SK-N-SH (cell line): ENCODE measurements around the gene MCF2L2. TPM values are rescaled to one million over a fixed set of nuclear protein-coding genes. Genes with fewer than 3 reads are reported as not detected.

Experiments used
- CTCF ChIA-PET: fragments of 300-600, 350-600 bp; formaldehyde crosslinking; extraction: SDS; loops from one replicate; lab custom pipeline; 2021; lab: Yijun Ruan, JAX
- POLR2A ChIA-PET: fragments of 350-600 bp; sonication (Branson Sonifier 250); formaldehyde crosslinking; extraction: SDS; loops from one replicate; lab custom pipeline; 2020; ENCODE audit warnings: antibody characterized with exemption, inconsistent platforms; lab: Yijun Ruan, JAX
- DNase-seq: peaks from one replicate; pipeline ENCODE4 v3.0.0; 2012
- H2AFZ ChIP-seq: fragments of 200-600 bp; sonication (generic); 2 replicates; pipeline ENCODE4 v1.8.1; 2016; ENCODE audit warnings: antibody characterized with exemption, mild to moderate bottlenecking, low read depth
- H3F3A ChIP-seq: fragments of 200-600 bp; sonication (generic); replicated peaks from 2 replicates; pipeline ENCODE3; 2016; ENCODE audit warnings: antibody characterized with exemption, mild to moderate bottlenecking; ENCODE audit not compliant: insufficient read depth
- H3K27ac ChIP-seq, 2 experiments: fragments of 200-500 bp in 1 of 2; fragments of 200-600 bp in 1 of 2; sonication (Bioruptor generic) in 1 of 2; sonication (generic), shearing (Covaris generic) in 1 of 2; 2 replicates each; pipeline versions ENCODE4 v1.5.1 to v1.6.1; 2014 to 2016; ENCODE audit warnings: low read depth in 2 of 2, inconsistent platforms in 1 of 2, low read length in 1 of 2, mild to moderate bottlenecking in 1 of 2, mixed read lengths in 1 of 2
- H3K27me3 ChIP-seq: fragments of 200-600 bp; sonication (generic), shearing (Covaris generic); 2 replicates; pipeline ENCODE4 v1.6.1; 2016; ENCODE audit warnings: mixed run types; ENCODE audit not compliant: insufficient read depth
- H3K36me3 ChIP-seq, 2 experiments: fragments of 200-500 bp in 1 of 2; fragments of 200-600 bp in 1 of 2; sonication (Bioruptor generic) in 1 of 2; sonication (generic) in 1 of 2; replicated peaks in 1 of 2; 2 replicates each; pipeline versions ENCODE3 to v1.5.1; 2014 to 2016; ENCODE audit warnings: low read length in 1 of 2, mild to moderate bottlenecking in 1 of 2; ENCODE audit not compliant: insufficient read depth in 2 of 2, control insufficient read depth in 1 of 2
- H3K4me1 ChIP-seq, 2 experiments: fragments of 200-500 bp in 1 of 2; fragments of 200-600 bp in 1 of 2; sonication (Bioruptor generic) in 1 of 2; sonication (generic), shearing (Covaris generic) in 1 of 2; 2 replicates each; pipeline versions ENCODE4 v1.5.1 to v1.6.1; 2014 to 2016; ENCODE audit warnings: low read depth in 1 of 2, low read length in 1 of 2, mixed run types in 1 of 2; ENCODE audit not compliant: insufficient read depth in 2 of 2, control insufficient read depth in 1 of 2
- H3K4me2 ChIP-seq: fragments of 200-600 bp; sonication (generic), shearing (Covaris generic); 2 replicates; pipeline ENCODE4 v1.6.1; 2017; ENCODE audit warnings: mixed run types
- H3K4me3 ChIP-seq, 2 experiments: fragments of 200-500 bp in 1 of 2; fragments of 200-600 bp in 1 of 2; sonication (Bioruptor generic) in 1 of 2; sonication (generic), shearing (Covaris generic) in 1 of 2; 2 replicates each; pipeline versions ENCODE4 v1.5.1 to v1.8.1; 2014 to 2016; ENCODE audit warnings: low read depth in 2 of 2, inconsistent platforms in 1 of 2, low read length in 1 of 2, mild to moderate bottlenecking in 1 of 2, mixed read lengths in 1 of 2, moderate library complexity in 1 of 2
- H3K79me2 ChIP-seq: fragments of 200-600 bp; sonication (generic); 2 replicates; pipeline ENCODE4 v1.8.1; 2017; ENCODE audit warnings: mild to moderate bottlenecking; ENCODE audit not compliant: insufficient read depth
- H3K9ac ChIP-seq: fragments of 200-600 bp; sonication (generic); 2 replicates; pipeline ENCODE4 v1.6.1; 2017; ENCODE audit warnings: mixed run types
- H3K9me2 ChIP-seq: fragments of 200-600 bp; sonication (generic); 2 replicates; pipeline ENCODE4 v1.6.1; 2017; ENCODE audit warnings: mixed run types
- H3K9me3 ChIP-seq: fragments of 200-600 bp; sonication (generic); 2 replicates; pipeline ENCODE4 v1.6.1; 2017; ENCODE audit warnings: mixed run types, mild to moderate bottlenecking, moderate library complexity
- H4K20me1 ChIP-seq: fragments of 200-600 bp; sonication (generic); 2 replicates; pipeline ENCODE4 v1.6.1; 2017; ENCODE audit warnings: mild to moderate bottlenecking, mixed run types; ENCODE audit not compliant: insufficient read depth
- CHD2 ChIP-seq: fragments of 150-350 bp; IDR thresholded peaks from 2 replicates; pipeline ENCODE4 v1.6.1; 2018; ENCODE audit warnings: low read length; ENCODE audit not compliant: partially characterized antibody
- EP300 ChIP-seq, 2 experiments: IDR thresholded peaks; 2 replicates each; pipeline versions ENCODE4 v1.4.0 to v1.6.1; 2012; ENCODE audit warnings: borderline replicate concordance in 1 of 2, low read depth in 1 of 2, low read length in 1 of 2
- EZH2phosphoT487 ChIP-seq: fragments of 200-600 bp; sonication (generic); IDR thresholded peaks from 2 replicates; pipeline ENCODE4 v1.6.1; 2017; ENCODE audit warnings: low read depth, mixed run types, mild to moderate bottlenecking, antibody characterized with exemption, moderate library complexity, borderline replicate concordance
- FOXM1 ChIP-seq: IDR thresholded peaks from 2 replicates; pipeline ENCODE4 v1.4.0; 2012; ENCODE audit warnings: low read depth, mild to moderate bottlenecking
- GATA2 ChIP-seq: sonication (generic); formaldehyde crosslinking; IDR thresholded peaks from 2 replicates; pipeline ENCODE4 v1.5.0; 2020; ENCODE audit warnings: mild to moderate bottlenecking, missing genetic modification reagents
- IRF3 ChIP-seq: fragments of 150-350 bp; IDR thresholded peaks from 2 replicates; pipeline ENCODE4 v1.6.1; 2016; ENCODE audit warnings: mild to moderate bottlenecking, low read depth, low read length
- NFIC ChIP-seq: IDR thresholded peaks from 2 replicates; pipeline ENCODE4 v1.4.0; 2012; ENCODE audit warnings: borderline replicate concordance
- NRF1 ChIP-seq: IDR thresholded peaks from 2 replicates; pipeline ENCODE4 v1.6.1; 2012; ENCODE audit warnings: low read depth, mild to moderate bottlenecking, low read length
- RAD21 ChIP-seq: IDR thresholded peaks from 2 replicates; pipeline ENCODE4 v1.6.1; 2012; ENCODE audit warnings: mild to moderate bottlenecking, low read length
- RCOR1 ChIP-seq: fragments of 150-350 bp; IDR thresholded peaks from 2 replicates; pipeline ENCODE4 v1.6.1; 2017; ENCODE audit warnings: antibody characterized with exemption, low read length
- REST ChIP-seq: IDR thresholded peaks from 2 replicates; pipeline ENCODE4 v1.6.1; 2012; ENCODE audit warnings: mild to moderate bottlenecking, low read depth, low read length, moderate library complexity
- TAF1 ChIP-seq: IDR thresholded peaks from 2 replicates; pipeline ENCODE4 v1.6.1; 2012; ENCODE audit warnings: low read depth, mild to moderate bottlenecking, low read length, moderate library complexity, borderline replicate concordance
- TCF12 ChIP-seq: IDR thresholded peaks from 2 replicates; pipeline ENCODE4 v1.4.0; 2012
- TEAD4 ChIP-seq: IDR thresholded peaks from 2 replicates; pipeline ENCODE4 v1.4.0; 2012; ENCODE audit warnings: mild to moderate bottlenecking, borderline replicate concordance; ENCODE audit not compliant: insufficient read depth
- polyA plus RNA-seq, 3 experiments: library from polyadenylated mRNA; depleted of rRNA; stranded (reverse); fragments of >200 nt; gene quantifications; 2 replicates each; pipeline ENCODE4 v1.2.3, GENCODE V29; 2012
- TF ChIP-seq, protein P1 (sequence below): fragments of 200-600 bp; sonication (generic); IDR thresholded peaks from 2 replicates; pipeline ENCODE4 v1.6.1; 2017; ENCODE audit warnings: antibody characterized with exemption, mild to moderate bottlenecking, moderate library complexity

MCF2L2 gene
- polyA plus RNA-seq, 1 of the 3 experiments (the other 2 are of a cell fraction): 0.56 TPM

GRCh38 chr3:183272791-183273190 is 155.6 kb downstream of the MCF2L2 start:
- Histone ChIP-seq H3K4me2 (no peak overlapping the region), H3K4me3 (no peak overlapping the region), H3K27me3 (no peaks in the 10 kb centered on the region), H3K4me1 (peaks cover 0 to 21% of the 10 kb centered on the region in 2 experiments; a peak in 1 of 4 replicates), H3K79me2 (0 out of 2 replicates have a peak, but pooled peaks cover 6% of the 10 kb centered on the region), H3K9me3 (no peaks in the 10 kb centered on the region), H3K9me2 (no peaks in the 10 kb centered on the region), H3K9ac (no peak overlapping the region), H3F3A (peaks cover 10% of the 10 kb centered on the region), H4K20me1 (0 out of 2 replicates have a peak, but pooled peaks cover 3% of the 10 kb centered on the region), H3K36me3 (peaks cover 3 to 6% of the 10 kb centered on the region in 2 experiments), H3K27ac (no peak overlapping the region), H2AFZ (no peak overlapping the region)
- no peak for DNase-seq
- ChIA-PET CTCF (interaction anchor here (0.8 to 1.6 kb wide), 2 partner anchors 41 to 89 kb away, joined by 3 read pairs; no protein-coding TSS in a partner anchor), POLR2A (no interaction called here)
- TF ChIP-seq EZH2phosphoT487 (no peak), CHD2 (no peak), FOXM1 (no peak), NRF1 (no peak), NFIC (no peak), TAF1 (no peak), TEAD4 (no peak), IRF3 (no peak), RAD21 (no peak), TCF12 (no peak), GATA2 (CRISPR knock-in tag) (no peak), REST (no peak), EP300 (IDR thresholded peaks at IDR 0.05; ENCODE audit: borderline replicate concordance in 1 of 2, low read depth in 1 of 2, low read length in 1 of 2) (no peak), RCOR1 (no peak)
- TF ChIP-seq, protein P1, sequence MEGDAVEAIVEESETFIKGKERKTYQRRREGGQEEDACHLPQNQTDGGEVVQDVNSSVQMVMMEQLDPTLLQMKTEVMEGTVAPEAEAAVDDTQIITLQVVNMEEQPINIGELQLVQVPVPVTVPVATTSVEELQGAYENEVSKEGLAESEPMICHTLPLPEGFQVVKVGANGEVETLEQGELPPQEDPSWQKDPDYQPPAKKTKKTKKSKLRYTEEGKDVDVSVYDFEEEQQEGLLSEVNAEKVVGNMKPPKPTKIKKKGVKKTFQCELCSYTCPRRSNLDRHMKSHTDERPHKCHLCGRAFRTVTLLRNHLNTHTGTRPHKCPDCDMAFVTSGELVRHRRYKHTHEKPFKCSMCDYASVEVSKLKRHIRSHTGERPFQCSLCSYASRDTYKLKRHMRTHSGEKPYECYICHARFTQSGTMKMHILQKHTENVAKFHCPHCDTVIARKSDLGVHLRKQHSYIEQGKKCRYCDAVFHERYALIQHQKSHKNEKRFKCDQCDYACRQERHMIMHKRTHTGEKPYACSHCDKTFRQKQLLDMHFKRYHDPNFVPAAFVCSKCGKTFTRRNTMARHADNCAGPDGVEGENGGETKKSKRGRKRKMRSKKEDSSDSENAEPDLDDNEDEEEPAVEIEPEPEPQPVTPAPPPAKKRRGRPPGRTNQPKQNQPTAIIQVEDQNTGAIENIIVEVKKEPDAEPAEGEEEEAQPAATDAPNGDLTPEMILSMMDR: no peak
